NB4 (cell line): ENCODE results near the gene ASXL2.

Experiments used
- POLR2A ChIP-seq: IDR thresholded peaks from 2 replicates; pipeline ENCODE4 v1.6.1; 2011; ENCODE audit warnings: mild to moderate bottlenecking; ENCODE audit not compliant: insufficient read length; ENCODE audit errors: extremely low read depth
- TF ChIP-seq, protein P1 (sequence below): IDR thresholded peaks from one replicate; pipeline ENCODE4 v1.5.1; 2012; ENCODE audit warnings: low read depth, low read length
- TF ChIP-seq, protein P2 (sequence below): IDR thresholded peaks from 2 replicates; pipeline ENCODE4 v1.6.1; 2011; ENCODE audit warnings: low read depth, low read length

DNA sequence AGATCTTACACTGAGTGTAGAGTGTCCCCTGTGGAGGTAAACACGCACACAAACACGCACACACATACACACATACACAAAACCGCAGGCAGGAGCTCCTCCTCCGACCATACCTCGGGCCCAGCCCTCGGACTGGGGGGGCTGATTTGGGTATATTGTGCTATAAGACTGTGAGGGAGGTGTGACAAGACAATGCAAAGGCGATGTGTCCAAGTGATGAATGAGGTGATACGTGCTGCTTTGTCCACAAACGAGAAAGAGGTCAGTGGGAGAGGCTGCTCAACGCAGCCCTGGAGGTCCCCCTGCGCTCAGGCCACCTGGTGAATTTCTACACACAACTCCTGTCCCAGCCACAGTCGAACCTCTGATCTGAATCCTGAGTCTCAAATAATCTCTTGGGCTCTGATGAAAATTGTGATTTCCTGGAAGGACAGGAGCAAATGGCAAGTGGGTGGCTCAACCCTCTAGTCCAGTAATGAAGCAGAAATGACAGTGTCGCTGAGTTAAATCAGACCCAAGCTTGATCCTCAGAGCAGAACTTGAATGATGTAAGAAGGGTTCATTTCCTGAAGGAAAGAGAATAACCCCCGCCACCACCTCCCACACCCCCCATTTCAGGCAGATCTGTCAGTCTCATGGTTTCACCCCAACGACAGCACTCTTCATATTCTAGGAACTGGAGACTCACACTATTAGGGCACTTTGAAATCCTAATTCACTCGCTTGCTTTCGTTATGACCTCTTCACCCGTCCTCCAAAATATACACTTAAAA, 48.9 kb upstream of the ASXL2 start:
- TF ChIP-seq, protein P1, sequence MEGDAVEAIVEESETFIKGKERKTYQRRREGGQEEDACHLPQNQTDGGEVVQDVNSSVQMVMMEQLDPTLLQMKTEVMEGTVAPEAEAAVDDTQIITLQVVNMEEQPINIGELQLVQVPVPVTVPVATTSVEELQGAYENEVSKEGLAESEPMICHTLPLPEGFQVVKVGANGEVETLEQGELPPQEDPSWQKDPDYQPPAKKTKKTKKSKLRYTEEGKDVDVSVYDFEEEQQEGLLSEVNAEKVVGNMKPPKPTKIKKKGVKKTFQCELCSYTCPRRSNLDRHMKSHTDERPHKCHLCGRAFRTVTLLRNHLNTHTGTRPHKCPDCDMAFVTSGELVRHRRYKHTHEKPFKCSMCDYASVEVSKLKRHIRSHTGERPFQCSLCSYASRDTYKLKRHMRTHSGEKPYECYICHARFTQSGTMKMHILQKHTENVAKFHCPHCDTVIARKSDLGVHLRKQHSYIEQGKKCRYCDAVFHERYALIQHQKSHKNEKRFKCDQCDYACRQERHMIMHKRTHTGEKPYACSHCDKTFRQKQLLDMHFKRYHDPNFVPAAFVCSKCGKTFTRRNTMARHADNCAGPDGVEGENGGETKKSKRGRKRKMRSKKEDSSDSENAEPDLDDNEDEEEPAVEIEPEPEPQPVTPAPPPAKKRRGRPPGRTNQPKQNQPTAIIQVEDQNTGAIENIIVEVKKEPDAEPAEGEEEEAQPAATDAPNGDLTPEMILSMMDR: no peak
- no peak for TF ChIP-seq POLR2A
- TF ChIP-seq, protein P2, sequence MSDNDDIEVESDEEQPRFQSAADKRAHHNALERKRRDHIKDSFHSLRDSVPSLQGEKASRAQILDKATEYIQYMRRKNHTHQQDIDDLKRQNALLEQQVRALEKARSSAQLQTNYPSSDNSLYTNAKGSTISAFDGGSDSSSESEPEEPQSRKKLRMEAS: no peak
